NT2/D1 (cell line): ENCODE results near the gene PIK3R1.

Source experiments
- SUZ12 ChIP-seq: IDR thresholded peaks from 2 replicates; pipeline ENCODE4 v1.6.1; 2011; ENCODE audit not compliant: insufficient read length, insufficient read depth; ENCODE audit errors: extremely low read depth
- YY1 ChIP-seq: IDR thresholded peaks from 2 replicates; pipeline ENCODE4 v1.6.1; 2011; ENCODE audit not compliant: insufficient read length, insufficient read depth
- ZNF274 ChIP-seq: IDR thresholded peaks from 2 replicates; pipeline ENCODE4 v1.6.1; 2011; ENCODE audit warnings: mild to moderate bottlenecking, low read depth, low read length

- TF ChIP-seq YY1 = no peak
- no peak for TF ChIP-seq ZNF274
- no peak for TF ChIP-seq SUZ12
Observed at GRCh38 chr5:68285075-68285840, 69.7 kb downstream of the PIK3R1 start.
